ENCODE measurements around the gene GAS2L1.

GRCh38 chr22:29326481-29326880 is 20.0 kb downstream of the GAS2L1 start:
- TF ChIP-seq, protein P1, sequence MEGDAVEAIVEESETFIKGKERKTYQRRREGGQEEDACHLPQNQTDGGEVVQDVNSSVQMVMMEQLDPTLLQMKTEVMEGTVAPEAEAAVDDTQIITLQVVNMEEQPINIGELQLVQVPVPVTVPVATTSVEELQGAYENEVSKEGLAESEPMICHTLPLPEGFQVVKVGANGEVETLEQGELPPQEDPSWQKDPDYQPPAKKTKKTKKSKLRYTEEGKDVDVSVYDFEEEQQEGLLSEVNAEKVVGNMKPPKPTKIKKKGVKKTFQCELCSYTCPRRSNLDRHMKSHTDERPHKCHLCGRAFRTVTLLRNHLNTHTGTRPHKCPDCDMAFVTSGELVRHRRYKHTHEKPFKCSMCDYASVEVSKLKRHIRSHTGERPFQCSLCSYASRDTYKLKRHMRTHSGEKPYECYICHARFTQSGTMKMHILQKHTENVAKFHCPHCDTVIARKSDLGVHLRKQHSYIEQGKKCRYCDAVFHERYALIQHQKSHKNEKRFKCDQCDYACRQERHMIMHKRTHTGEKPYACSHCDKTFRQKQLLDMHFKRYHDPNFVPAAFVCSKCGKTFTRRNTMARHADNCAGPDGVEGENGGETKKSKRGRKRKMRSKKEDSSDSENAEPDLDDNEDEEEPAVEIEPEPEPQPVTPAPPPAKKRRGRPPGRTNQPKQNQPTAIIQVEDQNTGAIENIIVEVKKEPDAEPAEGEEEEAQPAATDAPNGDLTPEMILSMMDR (conservative IDR thresholded peaks at IDR 0.05; ENCODE audit: low read length): no peak
- TF ChIP-seq EZH2phosphoT487 (IDR thresholded peaks at IDR 0.05; ENCODE audit: borderline replicate concordance, low read depth, low read length): no peak

Data from OCI-LY7 (cell line).